Right forelimb (tissue), 1 donor: ENCODE measurements around the gene SPTA1.
"Not testable (repeated sequence)": the region's sequence is repeated elsewhere in the genome, so short reads cannot be mapped to it uniquely, and the experiment has no call there.

ENCODE experiments used
- DNase-seq: peaks from one replicate; pipeline ENCODE4 v3.0.0-alpha.2; 2018

Gene SPTA1

GRCh38 chr1:158686111-158687009 lies at the start of gene SPTA1:
Gene SPTA1, minus strand, starts transcription at chr1:158686715. Its CDS starts 198 bp downstream, at chr1:158686517.
- DNase-seq: no peak

- no peak for DNase-seq
Measured at GRCh38 chr1:158735848-158736247, 49.3 kb upstream of the SPTA1 start.

DNA sequence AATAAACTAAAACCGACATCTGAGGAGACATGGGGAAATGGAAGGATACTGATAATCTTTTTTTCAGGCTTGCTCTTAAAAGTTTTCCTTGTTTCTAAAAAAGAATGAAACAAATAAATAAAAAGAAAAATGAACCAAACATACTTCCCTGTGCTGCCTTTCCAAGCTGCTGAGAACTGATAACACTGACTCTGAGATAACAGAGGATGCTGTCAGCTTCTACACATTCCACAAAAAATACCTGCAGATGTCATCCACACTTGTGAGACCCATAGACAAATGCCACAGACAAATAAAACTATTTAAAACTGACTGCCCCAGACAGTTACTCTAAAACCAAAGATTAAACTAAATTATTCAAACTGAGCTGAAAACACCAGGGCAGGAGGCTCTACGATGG lies 46.0 kb upstream of the SPTA1 start:
- DNase-seq: no peak

GRCh38 chr1:158731707-158732106 lies 45.2 kb upstream of the SPTA1 start:
- no peak for DNase-seq

DNA sequence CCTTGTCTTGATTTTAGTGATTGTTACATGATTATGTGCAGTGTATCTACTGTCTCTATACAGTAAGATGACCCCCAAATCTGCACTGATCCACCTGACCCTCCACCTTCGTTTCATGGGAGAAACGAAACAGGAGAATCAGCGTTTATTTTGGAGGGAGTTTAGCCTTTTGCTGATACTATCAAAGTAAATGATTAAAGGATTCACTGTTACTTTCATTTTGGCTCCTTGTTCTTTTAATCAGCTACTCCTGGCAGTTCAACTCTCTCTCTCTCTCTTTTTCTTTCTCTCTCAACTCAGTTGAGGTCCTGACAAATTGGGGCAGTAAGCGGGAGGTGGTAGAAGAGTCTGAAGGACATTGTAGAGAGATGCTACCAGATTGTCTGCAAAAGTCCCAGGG lies 43.9 kb upstream of the SPTA1 start:
- no peak for DNase-seq

- no peak for DNase-seq
Measured at GRCh38 chr1:158728510-158729225, 42.2 kb upstream of the SPTA1 start.

DNA sequence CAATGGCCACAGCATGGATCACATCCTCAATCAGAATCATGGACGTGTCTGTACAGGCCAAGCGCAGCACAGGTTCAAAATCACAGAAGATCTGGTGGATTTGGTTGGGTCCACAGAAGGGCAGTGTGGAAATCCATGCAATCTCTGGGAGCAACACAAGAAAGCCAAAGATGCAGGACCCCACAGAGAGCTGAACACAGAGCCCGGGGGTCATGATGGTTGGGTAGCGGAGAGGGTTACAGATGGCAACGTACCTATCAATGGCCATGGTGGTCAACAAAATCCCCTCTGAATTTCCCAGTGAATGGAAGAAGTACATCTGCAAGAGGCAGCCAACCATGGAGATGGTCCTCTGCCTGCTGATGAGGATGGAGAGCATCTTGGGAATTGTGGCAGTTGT lies 37.9 kb upstream of the SPTA1 start:
- no peak for DNase-seq

GRCh38 chr1:158720620-158721019 lies 34.1 kb upstream of the SPTA1 start, which contains the start of gene OR6K3:
Gene OR6K3, minus strand, starts transcription at chr1:158720720. Its CDS starts 2,605 bp downstream, at chr1:158718115.
- DNase-seq: no peak

DNA sequence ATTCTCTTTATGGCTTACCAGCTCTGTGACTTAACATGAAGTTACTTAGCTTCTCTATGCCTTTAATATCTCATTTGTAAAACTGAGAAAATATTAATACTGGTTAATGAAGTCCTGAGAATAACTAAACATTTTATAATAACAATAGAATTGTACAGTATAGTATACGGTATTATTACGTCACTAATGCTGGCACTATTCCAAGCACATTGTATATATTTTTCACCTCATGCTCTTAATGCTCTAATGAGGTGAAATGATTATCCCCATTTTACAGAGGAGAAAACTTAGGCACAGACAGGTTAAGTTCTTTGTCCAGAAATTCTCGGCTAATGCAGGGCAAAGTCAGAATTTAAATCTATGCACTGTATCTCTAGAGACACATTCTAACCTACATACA lies 33.1 kb upstream of the SPTA1 start:
- DNase-seq: no peak

DNA sequence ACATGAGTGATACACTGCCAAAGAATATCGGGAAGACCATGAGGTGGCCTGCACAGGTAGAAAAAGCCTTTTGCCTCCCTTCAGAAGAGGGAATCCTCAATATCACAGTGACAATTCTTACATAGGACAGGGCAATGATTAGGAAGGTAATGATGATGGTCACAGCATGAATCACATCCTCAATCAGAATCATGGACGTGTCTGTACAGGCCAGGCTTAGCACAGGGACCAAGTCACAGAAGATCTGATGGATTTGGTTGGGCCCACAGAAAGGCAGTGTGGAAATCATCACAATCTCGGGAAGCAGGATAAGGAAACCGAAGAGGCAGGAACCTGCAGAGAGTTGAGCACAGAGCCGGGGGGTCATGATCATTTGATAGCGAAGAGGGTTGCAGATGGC lies 30.8 kb upstream of the SPTA1 start:
- DNase-seq: no peak

DNA sequence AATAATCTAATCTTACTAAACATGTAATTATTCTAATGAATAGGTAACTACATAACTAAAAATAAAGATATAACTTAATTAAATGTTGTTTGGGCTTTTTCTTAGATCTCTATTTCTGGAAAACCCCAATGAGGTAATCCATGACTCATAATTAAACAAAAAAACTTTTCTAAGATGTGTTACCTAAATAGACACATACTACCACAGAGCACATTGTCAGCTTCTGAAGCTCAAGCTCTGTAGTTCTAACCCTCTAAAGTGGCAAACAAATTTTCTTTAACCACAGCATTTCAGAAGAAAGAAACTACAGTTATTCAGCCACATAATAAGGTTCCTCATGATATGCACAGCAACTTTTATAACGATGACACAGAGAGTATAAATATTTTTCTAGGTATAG lies 29.8 kb upstream of the SPTA1 start:
- DNase-seq: no peak

GRCh38 chr1:158714754-158715153 lies 28.2 kb upstream of the SPTA1 start:
- DNase-seq: no peak

DNA sequence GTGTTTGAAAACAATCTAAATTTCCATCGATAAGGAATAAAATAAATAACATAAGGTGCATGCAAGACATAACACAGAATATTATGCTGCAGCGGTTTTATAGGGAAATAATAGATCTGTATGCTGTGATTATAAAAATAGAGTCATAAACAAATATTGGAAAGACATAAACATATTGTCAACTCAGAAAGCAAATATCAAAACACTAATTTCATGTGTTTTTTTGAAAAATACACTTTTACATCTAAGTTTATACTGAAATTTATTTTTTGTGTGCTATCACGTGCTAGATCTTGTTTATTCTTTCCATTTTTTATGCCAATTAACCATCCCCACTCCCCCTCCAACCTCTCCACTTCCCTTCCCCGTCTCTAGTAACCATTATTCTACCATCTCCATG lies 24.6 kb upstream of the SPTA1 start:
- no peak for DNase-seq

DNA sequence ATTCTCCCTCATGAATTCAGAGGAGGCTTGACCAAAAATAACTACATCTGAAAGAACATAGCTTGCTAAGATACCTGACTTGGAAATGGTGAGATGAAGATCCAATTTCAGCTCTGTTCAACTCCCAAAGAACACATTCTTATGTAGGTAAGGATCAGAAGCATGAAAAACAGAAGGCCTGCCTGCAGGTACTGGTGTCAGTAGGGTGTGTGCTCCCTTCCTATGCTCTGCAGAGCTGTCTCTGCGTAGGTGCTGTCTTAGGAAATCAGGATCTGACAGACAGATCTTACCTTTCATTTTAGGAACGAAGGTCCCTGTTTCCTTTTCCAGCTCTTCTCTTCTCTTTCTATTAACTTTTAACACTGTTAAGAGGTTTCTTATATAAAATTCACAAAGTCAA lies 19.6 kb upstream of the SPTA1 start:
- DNase-seq: no peak

DNA sequence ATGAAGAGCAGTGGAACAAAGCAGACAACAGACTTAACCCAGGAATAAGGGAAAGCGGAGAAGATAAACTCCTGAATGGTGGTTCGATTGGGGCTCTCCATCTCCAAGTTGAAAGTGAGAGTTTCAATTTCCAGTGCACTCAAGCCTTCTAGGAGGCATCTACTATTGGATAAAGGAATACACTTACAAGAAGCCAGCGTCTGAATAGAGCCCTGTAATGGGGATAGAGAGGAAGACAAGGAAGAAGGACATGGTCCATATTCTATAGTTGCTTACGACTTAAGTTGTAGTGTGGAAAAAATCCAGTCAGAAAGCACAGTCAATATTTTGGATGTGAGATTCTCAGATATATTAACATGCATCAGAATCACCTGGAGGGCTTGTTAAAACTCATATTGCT lies 14.0 kb upstream of the SPTA1 start, which contains the start of gene OR6K2:
Gene OR6K2 (minus strand): TSS at position 101 of the 400 bp plus-strand sequence. CDS start 0 bp downstream, at position 101.
- no peak for DNase-seq

DNA sequence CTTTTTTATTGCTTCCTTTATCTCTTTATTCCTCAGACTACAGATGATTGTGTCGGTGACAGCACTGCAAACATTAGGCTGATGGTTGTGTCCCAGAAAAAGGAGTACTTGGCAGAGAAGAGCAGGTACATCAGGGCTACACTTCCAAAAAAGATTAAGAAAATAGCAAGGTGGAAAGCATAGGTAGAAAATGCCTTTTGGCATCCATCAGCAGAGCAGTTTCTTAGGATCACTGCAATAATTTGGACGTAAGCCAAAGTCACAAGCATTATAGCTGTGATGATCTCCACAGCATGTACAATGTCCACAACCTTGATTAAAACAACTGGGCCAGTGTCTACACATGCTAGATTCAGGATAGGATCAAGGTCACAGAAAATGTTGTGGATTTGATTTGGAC lies 8.1 kb upstream of the SPTA1 start:
- DNase-seq: no peak

DNA sequence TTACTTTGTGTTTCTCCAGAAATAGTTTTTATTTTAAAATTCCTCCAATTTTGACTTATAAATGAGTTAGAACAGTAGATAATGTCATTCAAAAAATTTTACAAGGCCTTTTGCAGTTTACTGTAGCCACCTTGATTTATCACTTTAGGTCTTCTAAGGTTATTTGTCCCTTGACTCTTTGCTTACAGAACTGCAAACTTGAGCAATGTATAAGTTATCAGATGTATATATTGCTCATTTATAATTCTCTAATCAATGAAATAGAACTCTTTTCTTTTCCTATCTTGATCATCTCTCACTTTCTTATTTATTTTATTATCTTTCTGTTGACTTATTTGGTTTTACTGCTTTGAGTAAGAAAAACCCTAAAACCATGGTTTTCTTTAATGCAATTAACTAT lies 5.8 kb upstream of the SPTA1 start:
- no peak for DNase-seq

GRCh38 chr1:158691907-158692306 lies 5.4 kb upstream of the SPTA1 start:
- DNase-seq: no peak

- DNase-seq: not testable (repeated sequence)
Measured at GRCh38 chr1:158691149-158691548, 4.6 kb upstream of the SPTA1 start.

DNA sequence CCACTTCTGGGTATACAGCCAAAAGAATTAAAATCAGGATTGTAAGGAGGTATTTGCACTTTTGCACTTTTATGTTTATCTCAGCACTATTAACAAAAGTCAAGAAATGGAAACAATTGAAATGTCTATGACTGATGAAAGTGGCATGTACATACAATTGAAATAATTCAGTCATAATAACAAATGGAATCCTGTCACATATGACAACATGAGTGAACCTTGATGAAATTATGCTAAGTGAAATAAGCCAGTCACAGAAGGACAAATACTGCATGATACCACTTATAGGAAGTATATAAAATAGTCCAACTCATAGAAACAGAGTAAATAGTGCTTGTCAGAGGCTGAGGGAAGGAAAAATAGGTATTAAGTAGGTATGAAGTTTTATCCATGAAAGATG lies 3.4 kb upstream of the SPTA1 start:
- DNase-seq: no peak

- DNase-seq: no peak
Measured at GRCh38 chr1:158689110-158689509, 2.6 kb upstream of the SPTA1 start.

GRCh38 chr1:158688343-158688742 lies 1.8 kb upstream of the SPTA1 start:
- not testable (repeated sequence) for DNase-seq

GRCh38 chr1:158687037-158687436 lies 522 bp upstream of the SPTA1 start:
- DNase-seq: no peak

GRCh38 chr1:158685085-158685484 lies 1.4 kb downstream of the SPTA1 start:
- DNase-seq: no peak
